ENCODE results near the gene KCNK3. TPM values are rescaled to one million over a fixed set of nuclear protein-coding genes. Genes with fewer than 3 reads are reported as not detected.
"Not testable (repeated sequence)": the region's sequence is repeated elsewhere in the genome, so short reads cannot be mapped to it uniquely, and the experiment has no call there.

The KCNK3 gene
- total RNA-seq, 4 donors from 2014 or later, result 2.0 to 13.9 (median 9.8) TPM

DNA sequence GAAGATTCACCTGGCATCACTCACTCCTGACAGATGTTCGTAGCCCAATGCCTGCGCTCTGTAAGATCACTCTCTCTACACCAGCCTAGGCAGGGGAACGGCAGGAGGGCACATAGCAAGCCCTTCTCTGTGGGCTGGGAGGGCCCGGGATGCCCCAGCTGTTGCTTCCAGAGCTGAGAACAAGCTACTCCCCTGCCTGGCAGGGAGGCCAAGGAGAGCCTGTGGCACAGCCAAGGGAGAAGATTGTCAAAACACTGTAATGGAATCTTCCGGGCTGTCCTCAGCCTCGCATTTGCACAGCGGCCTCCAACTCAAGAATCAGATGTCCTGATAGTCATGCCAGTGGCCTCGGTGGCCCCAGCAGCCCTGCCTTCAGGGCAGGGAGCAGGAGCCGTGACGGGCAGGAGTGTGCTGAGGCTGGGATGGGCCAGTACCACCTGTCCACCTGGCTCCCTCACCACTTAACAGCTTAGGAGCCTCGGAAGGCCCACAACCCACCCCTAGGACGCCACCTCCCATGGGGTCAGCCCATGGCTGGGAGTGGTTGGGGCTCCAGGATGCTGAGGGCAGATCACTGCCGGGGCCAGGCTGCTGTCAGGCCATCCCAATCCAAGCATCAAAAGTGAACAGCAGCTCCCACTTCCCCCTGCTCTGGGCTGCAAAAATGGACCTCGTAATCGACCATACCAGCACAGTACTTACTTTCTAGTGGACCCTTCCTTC is 49.7 kb downstream of the KCNK3 start:
- 83 to 100% methylated on average over 1 of the region's 15 CpGs for WGBS, 2 donors (ENCODE audit: low coverage in 1 of 2)
- TF ChIP-seq, protein P1, sequence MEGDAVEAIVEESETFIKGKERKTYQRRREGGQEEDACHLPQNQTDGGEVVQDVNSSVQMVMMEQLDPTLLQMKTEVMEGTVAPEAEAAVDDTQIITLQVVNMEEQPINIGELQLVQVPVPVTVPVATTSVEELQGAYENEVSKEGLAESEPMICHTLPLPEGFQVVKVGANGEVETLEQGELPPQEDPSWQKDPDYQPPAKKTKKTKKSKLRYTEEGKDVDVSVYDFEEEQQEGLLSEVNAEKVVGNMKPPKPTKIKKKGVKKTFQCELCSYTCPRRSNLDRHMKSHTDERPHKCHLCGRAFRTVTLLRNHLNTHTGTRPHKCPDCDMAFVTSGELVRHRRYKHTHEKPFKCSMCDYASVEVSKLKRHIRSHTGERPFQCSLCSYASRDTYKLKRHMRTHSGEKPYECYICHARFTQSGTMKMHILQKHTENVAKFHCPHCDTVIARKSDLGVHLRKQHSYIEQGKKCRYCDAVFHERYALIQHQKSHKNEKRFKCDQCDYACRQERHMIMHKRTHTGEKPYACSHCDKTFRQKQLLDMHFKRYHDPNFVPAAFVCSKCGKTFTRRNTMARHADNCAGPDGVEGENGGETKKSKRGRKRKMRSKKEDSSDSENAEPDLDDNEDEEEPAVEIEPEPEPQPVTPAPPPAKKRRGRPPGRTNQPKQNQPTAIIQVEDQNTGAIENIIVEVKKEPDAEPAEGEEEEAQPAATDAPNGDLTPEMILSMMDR (IDR thresholded peaks at IDR 0.05), result no peak
- TF ChIP-seq EP300 (IDR thresholded peaks at IDR 0.05), result no peak
- TF ChIP-seq POLR2A (IDR thresholded peaks at IDR 0.05), result no peak
- TF ChIP-seq POLR2AphosphoS5 (IDR thresholded peaks at IDR 0.05), result no peak
- Histone ChIP-seq H3K4me3 (no peak overlapping the region), H3K36me3 (no peaks in the 10 kb centered on the region), H3K9me3 (no peaks in the 10 kb centered on the region), H3K4me1 (no peaks in the 10 kb centered on the region), H3K27me3 (no peaks in the 10 kb centered on the region), H3K27ac (no peak overlapping the region)
- ATAC-seq, result no peak

DNA sequence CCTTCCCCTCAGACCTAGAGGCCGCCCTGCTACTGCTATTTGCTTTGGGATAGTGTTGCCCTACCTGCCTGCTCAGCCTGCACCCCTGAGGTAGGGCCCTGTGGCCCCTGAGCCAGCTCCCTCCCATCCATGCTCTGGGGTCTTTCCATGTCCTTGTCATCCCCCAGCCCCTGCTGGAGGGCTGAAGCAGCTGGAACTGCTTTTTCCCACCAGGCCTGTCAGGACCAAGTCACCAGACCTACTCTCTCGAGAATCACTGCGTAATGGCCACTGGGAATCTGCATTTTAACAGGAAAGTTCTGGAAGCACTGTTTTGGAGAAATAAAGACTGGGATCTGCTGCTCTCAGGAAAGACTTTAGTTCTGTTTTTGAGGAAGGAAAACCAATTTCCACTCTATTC is 51.3 kb downstream of the KCNK3 start:
- 88% methylated on average over 1 of the region's 3 CpGs; no CpG with 5 or more reads in 1 of the 2 donors for WGBS, 2 donors (ENCODE audit: low coverage in 1 of 2)
- Histone ChIP-seq H3K4me1 (no peaks in the 10 kb centered on the region), H3K9me3 (no peaks in the 10 kb centered on the region), H3K27ac (no peak overlapping the region), H3K4me3 (no peak overlapping the region), H3K36me3 (no peaks in the 10 kb centered on the region), H3K27me3 (no peaks in the 10 kb centered on the region)
- TF ChIP-seq, protein P1 (IDR thresholded peaks at IDR 0.05), result no peak
- TF ChIP-seq POLR2AphosphoS5 (IDR thresholded peaks at IDR 0.05), result no peak
- no peak for ATAC-seq

DNA sequence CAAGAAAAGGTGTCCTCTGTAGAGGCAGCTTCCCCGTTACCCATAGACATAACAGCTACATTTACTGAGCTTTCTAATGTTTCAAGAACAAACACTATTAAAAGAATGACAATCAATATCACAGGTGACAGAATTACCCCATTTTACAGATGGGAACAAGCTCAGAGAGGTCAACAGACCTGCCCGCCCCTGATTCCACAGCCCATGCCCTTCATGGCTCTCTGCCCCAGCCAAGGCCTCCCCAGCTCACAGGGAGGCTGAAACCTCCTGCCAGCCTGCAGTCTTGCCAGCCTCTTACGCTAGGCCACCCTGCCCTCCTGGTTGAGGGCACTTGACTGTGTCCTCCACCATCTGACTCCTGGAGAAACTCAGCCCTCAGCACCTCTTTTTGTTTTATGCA is 52.4 kb downstream of the KCNK3 start:
- H3K36me3 ChIP-seq, result no peaks in the 10 kb centered on the region
- no peak overlapping the region for H3K4me3 ChIP-seq
- no peaks in the 10 kb centered on the region for H3K9me3 ChIP-seq
- H3K27me3 ChIP-seq, result no peaks in the 10 kb centered on the region
- TF ChIP-seq, protein P1 (IDR thresholded peaks at IDR 0.05), result no peak
- TF ChIP-seq POLR2A (IDR thresholded peaks at IDR 0.05) (no peak), EP300 (IDR thresholded peaks at IDR 0.05) (no peak)
- ATAC-seq, result no peak
- 81 to 100% methylated on average over 1 to 3 of the region's 3 CpGs for whole genome bisulfite sequencing, 2 donors (ENCODE audit: low coverage in 1 of 2)
- H3K27ac ChIP-seq, result no peak overlapping the region
- no peaks in the 10 kb centered on the region for H3K4me1 ChIP-seq

DNA sequence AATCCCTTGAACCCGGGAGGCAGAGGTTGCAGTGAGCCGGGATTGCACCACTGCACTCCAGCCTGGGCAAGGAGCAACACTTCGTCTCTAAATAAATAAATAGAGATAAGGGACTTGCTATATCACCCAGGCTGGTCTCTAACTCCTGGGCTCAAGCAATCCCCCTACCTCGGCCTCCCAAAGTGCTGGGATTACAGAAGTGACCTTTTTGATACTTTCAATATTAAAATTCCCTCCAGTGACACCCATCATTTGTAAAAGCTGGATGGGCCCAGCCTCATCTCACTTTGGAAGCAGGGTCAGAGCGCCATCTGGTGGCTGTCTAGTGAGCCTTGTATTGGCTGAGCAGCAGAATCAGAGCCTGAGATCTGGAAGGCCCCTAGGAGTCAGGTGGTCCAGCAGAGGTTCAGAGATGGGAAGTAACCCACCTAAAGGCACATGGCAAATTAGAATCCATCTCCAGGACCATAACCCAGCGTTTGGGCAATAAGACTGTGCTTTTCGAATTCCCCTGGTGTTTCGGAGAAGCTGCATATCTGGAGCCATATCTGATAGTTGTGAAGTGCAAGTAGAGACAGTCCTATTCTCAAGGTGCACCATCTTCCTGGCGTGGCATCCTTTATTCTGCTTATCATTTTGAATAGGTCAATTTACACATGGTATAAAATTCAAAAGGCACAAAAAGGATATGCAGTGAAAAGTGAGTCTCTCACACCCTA is 53.2 kb downstream of the KCNK3 start:
- peak; percentile 89 for ATAC-seq
- Histone ChIP-seq H3K27me3 (no peaks in the 10 kb centered on the region), H3K4me1 (no peaks in the 10 kb centered on the region), H3K27ac (no peak overlapping the region), H3K4me3 (no peak overlapping the region), H3K9me3 (no peaks in the 10 kb centered on the region), H3K36me3 (no peaks in the 10 kb centered on the region)
- 20 to 33% methylated on average over 5 to 7 of the region's 9 CpGs for WGBS, 2 donors (ENCODE audit: low coverage in 1 of 2)
- TF ChIP-seq, protein P1 (IDR thresholded peaks at IDR 0.05), result peak in 3 of 4 experiments; percentile 93
- TF ChIP-seq POLR2A (IDR thresholded peaks at IDR 0.05) (no peak), POLR2AphosphoS5 (IDR thresholded peaks at IDR 0.05) (no peak), EP300 (IDR thresholded peaks at IDR 0.05) (no peak)

DNA sequence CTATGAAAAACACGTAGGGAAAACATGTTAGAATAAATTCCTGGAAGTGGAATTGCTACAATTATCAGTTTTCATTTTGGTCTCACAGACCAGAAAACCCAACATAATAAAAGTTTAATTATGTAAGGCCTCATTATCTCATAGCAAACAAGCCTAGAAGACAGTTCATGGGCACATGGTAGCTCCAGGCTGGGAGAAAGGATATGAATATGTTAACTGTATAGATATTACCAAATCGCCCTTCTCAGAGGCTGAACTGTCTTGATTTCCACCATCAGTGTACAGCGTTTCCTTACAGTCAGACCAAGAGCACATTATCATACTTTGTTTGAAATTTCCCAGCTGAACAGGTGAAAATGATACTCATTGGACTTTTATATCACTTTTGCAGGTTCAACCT is 54.4 kb downstream of the KCNK3 start:
- Histone ChIP-seq H3K36me3 (no peaks in the 10 kb centered on the region), H3K27me3 (no peaks in the 10 kb centered on the region), H3K4me1 (no peaks in the 10 kb centered on the region), H3K9me3 (no peaks in the 10 kb centered on the region), H3K27ac (no peak overlapping the region), H3K4me3 (no peak overlapping the region)
- 76 to 100% methylated on average over 2 to 3 of the region's 3 CpGs for WGBS, 2 donors (ENCODE audit: low coverage in 1 of 2)
- TF ChIP-seq POLR2A (IDR thresholded peaks at IDR 0.05) (no peak), EP300 (IDR thresholded peaks at IDR 0.05) (no peak), POLR2AphosphoS5 (IDR thresholded peaks at IDR 0.05) (no peak)
- TF ChIP-seq, protein P1 (IDR thresholded peaks at IDR 0.05), result no peak
- no peak for ATAC-seq

DNA sequence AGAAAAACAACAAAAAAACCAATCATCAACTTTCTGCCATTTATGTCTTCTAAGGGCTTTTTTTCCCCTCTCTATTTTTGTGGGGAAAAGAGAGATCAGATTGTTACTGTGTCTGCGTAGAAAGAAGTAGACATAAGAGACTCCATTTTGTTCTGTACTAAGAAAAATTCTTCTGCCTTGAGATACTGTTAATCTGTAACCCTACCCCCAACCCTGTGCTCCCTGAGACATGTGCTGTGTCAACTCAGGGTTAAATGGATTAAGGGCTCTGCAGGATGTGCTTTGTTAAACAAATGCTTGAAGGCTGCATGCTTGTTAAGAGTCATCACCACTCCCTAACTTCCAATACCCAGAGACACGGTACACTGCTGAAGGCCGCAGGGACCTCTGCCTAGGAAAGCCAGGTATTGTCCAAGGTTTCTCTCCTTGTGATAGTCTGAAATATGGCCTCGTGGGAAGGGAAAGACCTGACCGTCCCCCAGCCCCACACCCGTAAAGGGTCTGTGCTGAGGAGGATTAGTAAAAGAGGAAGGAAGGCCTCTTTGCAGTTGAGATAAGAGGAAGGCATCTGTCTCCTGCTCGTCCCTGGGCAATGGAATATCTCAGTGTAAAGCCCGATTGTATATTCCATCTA is 57.4 kb downstream of the KCNK3 start:
- H3K27ac ChIP-seq, H3K4me3 ChIP-seq, ATAC-seq, H3K27me3 ChIP-seq, H3K4me1 ChIP-seq, H3K36me3 ChIP-seq, H3K9me3 ChIP-seq: not testable (repeated sequence)
- WGBS, 2 donors (ENCODE audit: low coverage in 1 of 2), result 63 to 86% methylated on average over 1 to 8 of the region's 8 CpGs

DNA sequence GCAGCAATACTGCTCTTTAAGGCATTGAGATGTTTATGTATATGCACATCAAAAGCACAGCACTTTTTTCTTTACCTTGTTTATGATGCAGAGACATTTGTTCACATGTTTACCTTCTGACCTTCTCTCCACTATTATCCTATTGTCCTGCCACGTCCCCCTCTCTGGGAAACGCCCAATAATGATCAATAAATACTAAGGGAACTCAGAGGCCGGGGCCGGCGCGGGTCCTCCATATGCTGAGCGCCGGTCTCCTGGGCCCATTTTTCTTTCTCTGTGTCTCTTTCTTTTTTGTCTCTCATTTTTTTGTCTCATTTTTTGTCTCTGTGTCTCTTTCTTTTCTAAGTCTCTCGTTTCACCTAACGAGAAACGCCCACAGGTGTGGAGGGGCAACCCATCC is 57.9 kb downstream of the KCNK3 start:
- not testable (repeated sequence) for H3K9me3 ChIP-seq, ATAC-seq, H3K27me3 ChIP-seq, H3K36me3 ChIP-seq, H3K4me3 ChIP-seq, H3K4me1 ChIP-seq, H3K27ac ChIP-seq
- 80 to 82% methylated on average over 1 to 11 of the region's 11 CpGs for whole genome bisulfite sequencing, 2 donors (ENCODE audit: low coverage in 1 of 2)

All from gastroesophageal sphincter (tissue), 4 donors.